Small intestine (tissue), 7 donors: ENCODE results near the gene TPCN2. TPM values are rescaled to one million over a fixed set of nuclear protein-coding genes. Genes with fewer than 3 reads are reported as not detected.

Experiments
- DNase-seq, 2 donors: peaks; one replicate each; pipeline versions ENCODE4 v3.0.0 to v3.0.0-alpha.2; 2013
- FAIRE-seq: peaks from 2 replicates; lab custom pipeline; 2012; peaks lifted over from hg19 to GRCh38; lab: Jason Lieb, UNC
- H3K27ac ChIP-seq, 3 donors: one replicate each; pipeline ENCODE4 v1.5.1; 2013; ENCODE audit warnings: low read length in 2 of 3, mild to moderate bottlenecking in 2 of 3, control low read depth in 1 of 3, inconsistent platforms in 1 of 3, low read depth in 1 of 3, moderate library complexity in 1 of 3
- H3K27me3 ChIP-seq, 3 donors: one replicate each; pipeline ENCODE4 v1.6.1; 2013; ENCODE audit warnings: low read length in 3 of 3, inconsistent platforms in 1 of 3; ENCODE audit not compliant: control insufficient read depth in 3 of 3, insufficient read depth in 3 of 3
- H3K36me3 ChIP-seq, 3 donors: one replicate each; pipeline ENCODE4 v1.6.1; 2013; ENCODE audit warnings: low read length in 3 of 3, inconsistent platforms in 1 of 3, low read depth in 1 of 3, mild to moderate bottlenecking in 1 of 3, moderate library complexity in 1 of 3; ENCODE audit not compliant: control insufficient read depth in 3 of 3, insufficient read depth in 2 of 3
- H3K4me1 ChIP-seq, 3 donors: one replicate each; pipeline ENCODE4 v1.6.1; 2013; ENCODE audit warnings: low read length in 2 of 3, inconsistent platforms in 1 of 3, low read depth in 1 of 3, mild to moderate bottlenecking in 1 of 3, moderate library complexity in 1 of 3; ENCODE audit not compliant: control insufficient read depth in 3 of 3, insufficient read depth in 2 of 3
- H3K4me3 ChIP-seq, 3 donors: one replicate each; pipeline ENCODE4 v1.5.1; 2013; ENCODE audit warnings: low read length in 3 of 3, control low read depth in 1 of 3, inconsistent platforms in 1 of 3, low read depth in 1 of 3, mild to moderate bottlenecking in 1 of 3, moderate library complexity in 1 of 3
- H3K9me3 ChIP-seq, 2 donors: one replicate each; pipeline ENCODE4 v1.6.1; 2013; ENCODE audit warnings: low read depth in 1 of 2, low read length in 1 of 2; ENCODE audit not compliant: control insufficient read depth in 2 of 2, insufficient read depth in 1 of 2
- whole genome bisulfite sequencing, 3 donors: extraction: QIAGEN DNeasy Blood & Tissue Kit; methylation state at CpG; one replicate each; pipeline ENCODE4 v1.1.7; 2013; 5-methylcytosine and 5-hydroxymethylcytosine counted together
- polyA plus RNA-seq, 4 donors: library from polyadenylated mRNA; stranded (reverse) in 3 of 4; unstranded in 1 of 4; fragments of 200-250 nt in 3 of 4; fragments of 120-200 nt in 1 of 4; gene quantifications; one replicate each; pipeline versions ENCODE4 v1.2.1 to v1.2.3, GENCODE V29; 2013
- donor health status: healthy with polysubstance abuse.
- donor health status: control.
- donor health status: control.
- donor health status: Bipolar disorder and iron deficiency.
- donor health status: healthy.

TPCN2 gene
- polyA plus RNA-seq, 4 donors = 11.1 to 32.8 (median 12.8) TPM

DNA sequence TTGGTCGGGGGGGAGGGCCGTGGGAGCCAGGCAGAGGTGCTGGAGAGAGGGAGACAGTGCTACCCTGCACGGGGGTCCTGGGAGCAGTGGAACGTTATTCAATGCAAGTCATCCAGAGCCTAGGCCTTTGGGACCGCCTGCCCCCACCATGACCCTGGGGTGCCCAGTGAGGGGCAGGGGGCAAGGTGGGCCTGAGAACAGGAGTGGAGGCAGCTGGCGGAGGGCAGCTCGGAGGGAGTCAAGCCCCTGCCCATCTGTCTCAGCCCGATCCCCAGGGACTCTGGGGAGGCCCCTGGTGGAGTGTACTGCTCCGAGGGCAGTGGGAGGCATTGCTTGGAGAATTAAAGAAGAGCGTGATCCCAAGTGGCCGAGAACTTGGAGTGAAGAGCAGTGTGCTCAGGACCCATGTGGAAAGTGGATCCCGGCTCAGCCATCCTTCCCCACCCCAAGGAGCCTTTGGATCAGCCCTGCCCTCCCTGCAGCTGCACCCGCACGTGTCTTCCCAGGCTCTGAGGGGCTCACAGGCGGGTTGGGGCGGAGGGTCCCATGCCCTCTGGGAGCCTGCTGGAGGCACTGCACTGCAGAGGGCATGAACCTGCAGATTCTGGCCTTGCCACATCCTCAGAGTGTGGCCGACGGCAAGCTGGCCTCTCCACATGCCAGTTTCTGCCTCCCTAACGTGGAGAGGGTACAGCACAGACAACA is 73.0 kb downstream of the TPCN2 start:
- WGBS, 3 donors = 78 to 90% (median 83%) methylated on average over 19 of the region's 19 CpGs
- Histone ChIP-seq H3K9me3 (peaks cover 0 to 7% of the 10 kb centered on the region in 2 donors), H3K4me1 (peaks cover 0 to 19% (median 6%) of the 10 kb centered on the region in 3 donors), H3K4me3 (no peak overlapping the region), H3K27ac (no peak overlapping the region), H3K27me3 (no peaks in the 10 kb centered on the region), H3K36me3 (peaks cover 0 to 5% (median 0%) of the 10 kb centered on the region in 3 donors)
- FAIRE-seq (no peak), DNase-seq (no peak)

DNA sequence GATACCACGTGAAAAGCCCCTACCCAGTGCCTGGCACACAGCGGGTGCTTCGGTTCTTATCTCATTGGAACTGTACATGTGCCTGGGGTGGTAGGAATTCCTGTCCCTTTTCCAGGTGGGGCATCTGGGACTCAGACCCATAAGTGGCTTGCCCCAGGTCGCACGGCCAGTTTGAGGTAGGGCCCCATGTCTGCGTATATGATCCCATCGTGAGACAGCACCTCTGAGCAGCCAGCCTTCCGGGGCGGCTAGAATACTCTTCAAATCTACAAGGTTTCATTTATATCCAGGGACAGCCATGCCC is 73.5 kb downstream of the TPCN2 start:
- 45 to 83% (median 53%) methylated on average over 9 of the region's 9 CpGs for WGBS, 3 donors
- H3K27me3 ChIP-seq = no peaks in the 10 kb centered on the region
- FAIRE-seq = no peak
- DNase-seq = no peak
- peaks cover 0 to 19% (median 6%) of the 10 kb centered on the region in 3 donors for H3K4me1 ChIP-seq
- no peak overlapping the region for H3K4me3 ChIP-seq
- no peak overlapping the region for H3K27ac ChIP-seq
- H3K36me3 ChIP-seq = peaks cover 0 to 4% (median 0%) of the 10 kb centered on the region in 3 donors
- peaks cover 0 to 7% of the 10 kb centered on the region in 2 donors for H3K9me3 ChIP-seq

DNA sequence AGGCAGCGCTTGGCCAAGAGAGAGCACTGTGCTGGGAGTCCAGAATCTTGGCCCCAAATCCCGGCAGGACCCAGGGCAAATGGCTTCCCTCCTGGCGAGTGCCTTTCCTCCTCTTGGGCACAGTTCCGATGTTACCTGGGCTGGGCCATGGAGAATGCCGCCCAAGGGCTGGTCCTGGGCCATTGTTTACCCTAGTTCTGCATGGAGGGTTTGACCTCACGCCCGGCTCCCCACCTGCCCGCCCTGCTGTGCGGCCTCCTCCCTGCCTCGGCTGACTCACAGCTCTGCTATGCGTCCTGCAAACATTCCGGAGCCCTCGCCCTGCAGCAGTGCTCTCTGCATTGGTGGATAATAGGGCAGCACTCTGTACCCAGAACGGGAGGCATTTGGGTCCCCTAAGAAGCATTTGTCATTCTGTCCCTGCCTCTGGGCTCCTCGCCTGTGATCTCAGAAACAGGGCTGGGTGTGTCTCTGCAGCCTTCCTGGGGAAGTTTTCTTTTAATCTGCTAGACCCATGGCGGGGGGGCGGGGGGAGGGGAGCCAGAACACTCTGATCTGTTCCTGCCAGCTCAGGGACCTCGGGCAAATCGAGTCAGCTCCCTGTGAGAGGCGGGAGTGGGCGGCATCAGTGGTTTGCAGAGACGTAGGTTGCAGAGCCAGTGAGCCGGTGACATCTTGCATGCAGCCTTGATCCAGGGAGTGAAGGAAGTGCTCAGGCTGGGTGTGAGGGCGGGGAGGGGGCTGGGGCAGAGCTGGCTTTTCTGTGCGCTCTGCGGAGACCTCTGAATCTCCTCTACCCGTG is 74.1 kb downstream of the TPCN2 start:
- Histone ChIP-seq H3K9me3 (peaks cover 0 to 8% of the 10 kb centered on the region in 2 donors), H3K27ac (peak overlapping the region in 2 of 3 donors; percentile 23 to 34), H3K36me3 (peaks cover 0 to 4% (median 0%) of the 10 kb centered on the region in 3 donors), H3K4me3 (peak overlapping the region in 1 of 3 donors; percentile 3), H3K27me3 (no peaks in the 10 kb centered on the region), H3K4me1 (peaks cover 0 to 19% (median 6%) of the 10 kb centered on the region in 3 donors)
- peak; percentile 89 to 95 for DNase-seq
- WGBS, 3 donors = 6 to 19% (median 10%) methylated on average over 26 to 27 of the region's 27 CpGs
- no peak for FAIRE-seq

GRCh38 chr11:69123593-69124545 is 75.1 kb downstream of the TPCN2 start:
- 70 to 77% (median 73%) methylated on average over 27 of the region's 27 CpGs for WGBS, 3 donors
- H3K27me3 ChIP-seq = no peaks in the 10 kb centered on the region
- peaks cover 0 to 13% of the 10 kb centered on the region in 2 donors for H3K9me3 ChIP-seq
- peaks cover 0 to 19% (median 6%) of the 10 kb centered on the region in 3 donors for H3K4me1 ChIP-seq
- H3K36me3 ChIP-seq = peaks cover 0 to 4% (median 0%) of the 10 kb centered on the region in 3 donors
- H3K27ac ChIP-seq = peak overlapping the region in 1 of 3 donors; percentile 18
- FAIRE-seq = no peak
- no peak overlapping the region for H3K4me3 ChIP-seq
- DNase-seq = no peak

GRCh38 chr11:69125861-69126260 is 77.1 kb downstream of the TPCN2 start:
- Histone ChIP-seq H3K9me3 (peaks cover 0 to 9% of the 10 kb centered on the region in 2 donors), H3K36me3 (peaks cover 0 to 4% (median 0%) of the 10 kb centered on the region in 3 donors), H3K4me3 (no peak overlapping the region), H3K27ac (no peak overlapping the region), H3K27me3 (no peaks in the 10 kb centered on the region), H3K4me1 (peaks cover 0 to 19% (median 6%) of the 10 kb centered on the region in 3 donors)
- DNase-seq = no peak
- no peak for FAIRE-seq
- 87 to 91% (median 89%) methylated on average over 3 of the region's 3 CpGs for WGBS, 3 donors

DNA sequence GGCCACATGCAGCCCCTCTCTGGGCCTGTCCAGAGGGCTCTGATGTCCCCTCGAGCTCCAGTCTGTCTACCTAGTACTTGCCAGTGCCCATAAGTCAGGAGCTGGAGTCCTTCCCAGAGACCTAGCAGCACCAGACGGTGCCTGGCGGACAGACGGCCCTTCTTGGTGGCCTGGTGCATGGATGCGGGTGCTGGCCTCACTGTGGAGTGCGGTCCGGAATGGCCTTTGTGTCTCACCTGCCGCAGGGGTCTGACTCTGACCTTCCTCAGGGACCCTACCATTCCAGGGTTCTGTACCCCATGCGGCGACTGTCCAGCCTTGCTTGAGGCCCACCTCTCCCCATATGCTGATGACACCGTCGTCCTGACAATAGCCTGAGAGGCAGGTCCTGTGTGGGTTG is 77.6 kb downstream of the TPCN2 start:
- WGBS, 3 donors = 91 to 92% (median 91%) methylated on average over 12 of the region's 12 CpGs
- Histone ChIP-seq H3K4me3 (no peak overlapping the region), H3K36me3 (peaks cover 0 to 4% (median 0%) of the 10 kb centered on the region in 3 donors), H3K27ac (no peak overlapping the region), H3K27me3 (no peaks in the 10 kb centered on the region), H3K9me3 (peaks cover 0 to 9% of the 10 kb centered on the region in 2 donors), H3K4me1 (peaks cover 0 to 19% (median 6%) of the 10 kb centered on the region in 3 donors)
- DNase-seq (no peak), FAIRE-seq (no peak)

GRCh38 chr11:69127081-69127850 is 78.5 kb downstream of the TPCN2 start:
- 76 to 83% (median 82%) methylated on average over 22 to 26 of the region's 26 CpGs for WGBS, 3 donors
- H3K27me3 ChIP-seq = no peaks in the 10 kb centered on the region

More at GRCh38 chr11:69127081-69127850, 78.5 kb downstream of the TPCN2 start:
- H3K4me1 ChIP-seq = peaks cover 0 to 22% (median 6%) of the 10 kb centered on the region in 3 donors
- H3K9me3 ChIP-seq = peaks cover 0 to 9% of the 10 kb centered on the region in 2 donors
- H3K4me3 ChIP-seq = no peak overlapping the region
- no peak for FAIRE-seq
- no peak overlapping the region for H3K27ac ChIP-seq
- DNase-seq = no peak
- no peaks in the 10 kb centered on the region for H3K36me3 ChIP-seq
